Renal cortical epithelial cell (primary cell): ENCODE data around the gene ERGIC1. TPM values are rescaled to one million over a fixed set of nuclear protein-coding genes. Genes with fewer than 3 reads are reported as not detected.
"Not testable (repeated sequence)": the region's sequence is repeated elsewhere in the genome, so short reads cannot be mapped to it uniquely, and the experiment has no call there.

Source experiments
- DNase-seq: peaks from one replicate; pipeline ENCODE4 v3.0.0-alpha.2; 2011; ENCODE audit warnings: low read depth
- total RNA-seq: library from RNA; depleted of rRNA; stranded (reverse); fragments of >200 nt; gene quantifications from 2 replicates; pipeline ENCODE4 v1.2.3, GENCODE V29; 2014

The ERGIC1 gene
- total RNA-seq, 1 donor from 2014 or later = 240 TPM

- peak; percentile 91 for DNase-seq
These were observed 33.9 kb upstream of the ERGIC1 start for GRCh38 chr5:172800088-172800551.

- peak; percentile 96 for DNase-seq
These were observed 32.8 kb upstream of the ERGIC1 start for GRCh38 chr5:172801179-172801671.

GRCh38 chr5:172802112-172802511, 31.9 kb upstream of the ERGIC1 start:
- DNase-seq = no peak

- peak; percentile 47 for DNase-seq
These were observed 31.4 kb upstream of the ERGIC1 start for GRCh38 chr5:172802567-172803176.

- no peak for DNase-seq
These were observed 28.9 kb upstream of the ERGIC1 start for GRCh38 chr5:172805018-172805683.

- no peak for DNase-seq
These were observed 28.3 kb upstream of the ERGIC1 start for GRCh38 chr5:172805736-172806255.

- peak; percentile 87 for DNase-seq
These were observed 27.0 kb upstream of the ERGIC1 start for GRCh38 chr5:172806897-172807672.

GRCh38 chr5:172807766-172808311, 26.2 kb upstream of the ERGIC1 start:
- DNase-seq = no peak

GRCh38 chr5:172809774-172810173, 24.3 kb upstream of the ERGIC1 start:
- no peak for DNase-seq

GRCh38 chr5:172810996-172811395, 23.1 kb upstream of the ERGIC1 start:
- DNase-seq = not testable (repeated sequence)

- no peak for DNase-seq
These were observed 18.4 kb upstream of the ERGIC1 start for GRCh38 chr5:172815631-172816030.

- peak; percentile 59 for DNase-seq
These were observed 17.0 kb upstream of the ERGIC1 start for GRCh38 chr5:172816925-172817562.

- DNase-seq = no peak
These were observed 16.4 kb upstream of the ERGIC1 start for GRCh38 chr5:172817664-172818063.

- no peak for DNase-seq
These were observed 16.0 kb upstream of the ERGIC1 start for GRCh38 chr5:172818081-172818480.

- DNase-seq = no peak
These were observed 14.5 kb upstream of the ERGIC1 start for GRCh38 chr5:172819569-172819968.

- peak; percentile 83 for DNase-seq
These were observed 13.8 kb upstream of the ERGIC1 start for GRCh38 chr5:172820046-172820767.

GRCh38 chr5:172821340-172821985, 12.6 kb upstream of the ERGIC1 start:
- no peak for DNase-seq

GRCh38 chr5:172823840-172824362, 10.2 kb upstream of the ERGIC1 start:
- DNase-seq = no peak

GRCh38 chr5:172825610-172826204, 8.3 kb upstream of the ERGIC1 start:
- no peak for DNase-seq

GRCh38 chr5:172827841-172828240, 6.2 kb upstream of the ERGIC1 start:
- no peak for DNase-seq
